Measurements from ENCODE around the gene ANK2.
"Not testable (repeated sequence)": the region's sequence is repeated elsewhere in the genome, so short reads cannot be mapped to it uniquely, and the experiment has no call there.

The ANK2 gene

DNA sequence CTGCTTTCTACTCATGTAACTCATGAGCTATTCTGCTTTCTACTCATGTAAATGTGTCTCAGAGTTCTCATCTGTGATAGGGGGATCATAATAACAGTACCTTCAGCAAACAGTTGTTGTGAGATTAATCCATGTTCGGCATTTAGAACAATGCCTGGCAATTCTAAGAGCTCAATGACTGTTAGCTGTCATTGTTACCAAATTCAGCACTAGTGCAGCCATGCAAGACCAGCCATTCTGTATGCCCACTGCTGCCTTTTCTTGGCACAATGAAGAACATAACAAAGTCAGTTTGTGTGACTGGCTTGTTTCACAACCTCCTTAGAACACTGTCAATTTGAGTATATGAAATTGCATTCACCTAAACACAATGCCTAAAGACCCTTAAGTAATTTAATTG is 163.2 kb downstream of the ANK2 start:
- no peak for DNase-seq (ENCODE audit: low read depth in 1 of 2, low spot score in 1 of 2)
- in situ Hi-C loops (cut with HindIII; ENCODE audit: low pct_unique_long_range_greater_than_20kb, low sequenced_read_pairs), result no loop called here
- no peak for TF ChIP-seq JUND (IDR thresholded peaks at IDR 0.05; ENCODE audit: low read depth)

DNA sequence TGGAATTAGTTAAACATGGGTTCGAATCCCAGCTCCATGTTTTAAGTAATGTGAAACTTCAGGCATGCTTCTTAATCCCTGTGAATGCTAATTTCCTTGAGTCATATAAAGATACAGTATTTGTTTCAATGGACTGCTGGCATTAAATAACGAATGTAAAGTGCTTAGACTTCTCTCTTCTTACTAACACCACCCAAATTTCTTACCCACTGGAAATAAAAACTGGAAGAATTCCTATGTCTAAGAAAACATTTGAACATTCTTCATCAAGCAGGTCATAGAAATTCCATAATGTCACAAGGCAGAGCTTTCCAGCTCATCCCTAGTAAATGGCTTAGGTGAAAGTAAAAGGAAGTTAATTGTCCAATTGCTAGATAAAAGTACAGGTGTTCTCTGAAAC is 172.5 kb downstream of the ANK2 start:
- TF ChIP-seq JUND (IDR thresholded peaks at IDR 0.05; ENCODE audit: low read depth), result no peak
- no peak for DNase-seq (ENCODE audit: low read depth in 1 of 2, low spot score in 1 of 2)
- in situ Hi-C loops (cut with HindIII; ENCODE audit: low pct_unique_long_range_greater_than_20kb, low sequenced_read_pairs), result no loop called here

DNA sequence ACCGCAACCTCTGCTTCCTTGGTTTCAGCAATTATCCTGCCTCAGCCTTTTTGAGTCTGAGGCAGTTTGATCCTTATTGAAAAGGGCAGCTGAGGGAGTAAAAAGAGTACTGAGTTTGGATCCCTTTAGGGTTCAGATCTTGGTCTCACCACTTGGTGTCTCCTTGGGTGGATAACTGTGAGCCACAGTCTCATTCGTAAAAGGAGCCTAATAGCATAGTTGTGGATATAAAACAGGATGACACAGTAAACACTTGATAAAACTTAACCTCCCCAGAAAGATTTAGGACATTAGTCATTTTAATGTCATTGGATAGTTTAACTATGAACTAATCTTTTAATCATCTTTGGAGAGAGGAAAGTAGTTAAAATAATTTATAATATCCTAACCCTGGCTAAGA is 173.0 kb downstream of the ANK2 start:
- TF ChIP-seq JUND (IDR thresholded peaks at IDR 0.05; ENCODE audit: low read depth), result no peak
- DNase-seq (ENCODE audit: low read depth in 1 of 2, low spot score in 1 of 2), result no peak

DNA sequence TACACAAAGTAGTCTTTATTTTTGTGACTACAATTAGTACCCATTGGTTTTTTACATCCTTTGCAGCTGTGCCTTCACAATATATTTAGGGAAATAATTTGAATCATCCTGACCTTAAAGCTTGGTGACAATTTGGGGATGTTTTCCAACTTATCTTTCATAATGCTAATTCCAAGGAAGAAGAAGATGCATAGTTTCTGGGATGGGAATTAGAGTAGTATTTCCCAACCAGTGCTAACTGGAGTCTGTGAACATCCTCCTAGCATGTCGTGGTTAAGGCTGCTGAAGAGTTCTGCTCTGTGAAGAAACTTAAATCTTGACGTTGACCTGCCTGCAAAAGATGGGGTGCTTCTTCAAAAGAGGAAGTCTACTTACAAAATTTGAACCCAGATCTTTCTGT is 173.5 kb downstream of the ANK2 start:
- no peak for TF ChIP-seq JUND (IDR thresholded peaks at IDR 0.05; ENCODE audit: low read depth)
- in situ Hi-C loops (cut with HindIII; ENCODE audit: low pct_unique_long_range_greater_than_20kb, low sequenced_read_pairs), result no loop called here
- DNase-seq (ENCODE audit: low read depth in 1 of 2, low spot score in 1 of 2), result no peak

More for the DNA sequence above, 173.0 kb downstream of the ANK2 start:
- in situ Hi-C loops (cut with HindIII; ENCODE audit: low pct_unique_long_range_greater_than_20kb, low sequenced_read_pairs), result no loop called here

DNA sequence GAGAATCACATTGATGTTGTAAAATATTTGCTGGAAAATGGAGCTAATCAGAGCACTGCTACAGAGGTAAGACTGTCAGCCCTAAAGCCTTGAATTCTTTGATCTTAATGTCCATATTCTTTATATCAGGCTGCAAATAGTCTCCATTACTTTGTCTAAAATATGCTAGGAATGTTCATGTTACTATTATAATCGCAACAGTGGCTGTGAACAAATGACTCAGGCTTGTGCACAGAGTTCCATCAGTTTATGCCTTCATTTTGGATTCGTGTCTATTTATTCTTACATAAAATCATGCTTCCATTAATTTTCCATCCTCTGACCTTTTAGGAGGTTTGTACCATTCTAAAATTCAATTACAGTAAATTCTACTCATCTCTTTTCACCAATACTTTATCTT is 182.7 kb downstream of the ANK2 start:
- no peak for DNase-seq (ENCODE audit: low read depth in 1 of 2, low spot score in 1 of 2)
- in situ Hi-C loops (cut with HindIII; ENCODE audit: low pct_unique_long_range_greater_than_20kb, low sequenced_read_pairs), result no loop called here
- no peak for TF ChIP-seq JUND (IDR thresholded peaks at IDR 0.05; ENCODE audit: low read depth)

- no peak for TF ChIP-seq JUND (IDR thresholded peaks at IDR 0.05; ENCODE audit: low read depth)
- in situ Hi-C loops (cut with HindIII; ENCODE audit: low pct_unique_long_range_greater_than_20kb, low sequenced_read_pairs), result no loop called here
Observed at GRCh38 chr4:113236916-113237315, 187.5 kb downstream of the ANK2 start.

DNA sequence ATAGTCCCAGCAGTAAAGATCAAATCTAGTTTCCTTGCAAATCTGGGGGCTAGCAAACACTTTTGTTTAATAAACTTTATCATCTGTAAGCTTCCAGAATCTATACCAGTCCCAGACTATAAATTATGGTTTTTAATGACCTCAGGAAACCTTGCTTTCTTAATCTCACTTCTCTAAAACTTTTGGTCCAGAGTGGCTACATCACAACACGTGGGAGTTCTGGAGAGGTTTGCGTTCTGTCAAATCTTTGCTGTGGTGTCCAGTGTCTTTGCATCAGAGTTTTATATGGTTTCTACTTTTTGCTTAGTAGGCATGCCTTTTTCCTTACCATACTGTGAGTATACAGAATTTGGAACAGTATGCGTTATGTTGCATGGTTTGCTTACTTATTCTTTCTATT is 193.9 kb downstream of the ANK2 start:
- no peak for TF ChIP-seq JUND (IDR thresholded peaks at IDR 0.05; ENCODE audit: low read depth)
- DNase-seq (ENCODE audit: low read depth in 1 of 2, low spot score in 1 of 2), result no peak
- in situ Hi-C loops (cut with HindIII; ENCODE audit: low pct_unique_long_range_greater_than_20kb, low sequenced_read_pairs), result no loop called here

More at GRCh38 chr4:113236916-113237315, 187.5 kb downstream of the ANK2 start:
- no peak for DNase-seq (ENCODE audit: low read depth in 1 of 2, low spot score in 1 of 2)

- DNase-seq (ENCODE audit: low read depth in 1 of 2, low spot score in 1 of 2); in situ Hi-C loops (cut with HindIII; ENCODE audit: low pct_unique_long_range_greater_than_20kb, low sequenced_read_pairs): not testable (repeated sequence)
Observed at GRCh38 chr4:113244747-113245146, 195.3 kb downstream of the ANK2 start.

DNA sequence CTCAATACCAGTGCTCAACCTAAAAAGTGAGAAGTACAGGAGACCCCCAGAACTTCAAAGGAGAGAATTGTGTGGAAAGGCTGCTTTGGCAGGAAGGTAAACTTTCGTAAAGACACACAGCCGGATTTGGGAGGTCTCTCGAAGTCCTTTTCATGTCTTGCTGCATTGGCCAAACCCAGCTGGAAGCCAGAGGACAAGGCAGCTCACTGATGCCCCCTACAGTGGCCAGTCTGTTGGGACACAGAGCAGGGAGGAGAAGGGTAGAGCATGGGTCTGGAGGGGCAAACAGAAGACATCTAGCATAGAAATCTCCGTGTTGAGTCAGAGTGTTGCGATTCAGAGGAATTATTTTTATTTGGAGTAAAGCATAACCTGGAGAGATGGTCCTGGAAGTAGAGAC is 198.9 kb downstream of the ANK2 start:
- in situ Hi-C loops (cut with HindIII; ENCODE audit: low pct_unique_long_range_greater_than_20kb, low sequenced_read_pairs), result no loop called here
- peak in 1 of 2 experiments; percentile 3 for DNase-seq (ENCODE audit: low read depth in 1 of 2, low spot score in 1 of 2)
- no peak for TF ChIP-seq JUND (IDR thresholded peaks at IDR 0.05; ENCODE audit: low read depth)

DNA sequence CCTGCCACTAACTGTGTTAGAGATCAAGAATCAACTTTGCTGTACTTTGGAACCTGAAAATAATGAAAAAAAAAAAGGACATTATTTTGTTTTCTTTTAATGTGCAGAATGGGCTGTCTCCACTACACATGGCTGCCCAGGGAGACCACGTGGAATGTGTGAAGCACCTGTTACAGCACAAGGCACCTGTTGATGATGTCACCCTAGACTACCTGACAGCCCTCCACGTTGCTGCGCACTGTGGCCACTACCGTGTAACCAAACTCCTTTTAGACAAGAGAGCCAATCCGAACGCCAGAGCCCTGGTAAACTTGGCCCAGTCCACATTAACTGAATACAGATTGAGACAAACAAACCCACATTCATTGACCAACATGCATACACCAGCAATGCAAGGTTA is 206.2 kb downstream of the ANK2 start:
- no peak for DNase-seq (ENCODE audit: low read depth in 1 of 2, low spot score in 1 of 2)
- TF ChIP-seq JUND (IDR thresholded peaks at IDR 0.05; ENCODE audit: low read depth), result no peak
- in situ Hi-C loops (cut with HindIII; ENCODE audit: low pct_unique_long_range_greater_than_20kb, low sequenced_read_pairs), result no loop called here

DNA sequence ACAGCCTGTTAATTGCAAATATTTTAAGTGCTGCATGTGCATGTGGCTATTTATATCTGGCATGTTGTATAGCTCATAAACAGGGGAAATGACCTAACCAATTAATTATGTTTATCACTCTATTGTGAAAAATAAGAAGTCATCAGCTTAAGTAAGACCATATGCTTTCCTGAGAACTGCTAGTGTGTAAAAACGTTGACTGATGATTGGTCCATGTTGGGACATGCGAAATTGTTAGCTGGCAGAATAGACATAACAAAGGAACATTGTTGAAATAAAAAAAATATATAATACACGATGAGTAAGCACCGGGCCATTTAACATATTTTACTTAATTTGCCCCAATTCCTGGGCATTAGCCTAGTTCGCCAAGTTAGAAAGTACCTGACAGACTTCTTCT is 207.5 kb downstream of the ANK2 start:
- in situ Hi-C loops (cut with HindIII; ENCODE audit: low pct_unique_long_range_greater_than_20kb, low sequenced_read_pairs), result no loop called here
- no peak for TF ChIP-seq JUND (IDR thresholded peaks at IDR 0.05; ENCODE audit: low read depth)
- DNase-seq (ENCODE audit: low read depth in 1 of 2, low spot score in 1 of 2), result no peak

- in situ Hi-C loops (cut with HindIII; ENCODE audit: low pct_unique_long_range_greater_than_20kb, low sequenced_read_pairs), result no loop called here
Observed at GRCh38 chr4:113260688-113261087, 211.2 kb downstream of the ANK2 start.

GRCh38 chr4:113263274-113263673 is 213.8 kb downstream of the ANK2 start:
- in situ Hi-C loops (cut with HindIII; ENCODE audit: low pct_unique_long_range_greater_than_20kb, low sequenced_read_pairs), result no loop called here

More at GRCh38 chr4:113260688-113261087, 211.2 kb downstream of the ANK2 start:
- DNase-seq (ENCODE audit: low read depth in 1 of 2, low spot score in 1 of 2), result no peak
- no peak for TF ChIP-seq JUND (IDR thresholded peaks at IDR 0.05; ENCODE audit: low read depth)

GRCh38 chr4:113270520-113271319 is 221.3 kb downstream of the ANK2 start:
- DNase-seq (ENCODE audit: low read depth in 1 of 2, low spot score in 1 of 2), result no peak
- TF ChIP-seq JUND (IDR thresholded peaks at IDR 0.05; ENCODE audit: low read depth), result no peak
- in situ Hi-C loops (cut with HindIII; ENCODE audit: low pct_unique_long_range_greater_than_20kb, low sequenced_read_pairs), result no loop called here

More at GRCh38 chr4:113263274-113263673, 213.8 kb downstream of the ANK2 start:
- no peak for TF ChIP-seq JUND (IDR thresholded peaks at IDR 0.05; ENCODE audit: low read depth)
- no peak for DNase-seq (ENCODE audit: low read depth in 1 of 2, low spot score in 1 of 2)
